Left ventricle myocardium inferior (tissue), 1 donor: ENCODE data around the gene HSD17B2. TPM values are rescaled to one million over a fixed set of nuclear protein-coding genes. Genes with fewer than 3 reads are reported as not detected.

Source experiments
- DNase-seq: peaks from one replicate; pipeline ENCODE4 v3.0.0-alpha.2; 2020
- H3K27ac ChIP-seq: fragments of 200-600 bp; replicated peaks from 2 replicates; pipeline ENCODE4 v1.8.0; 2021
- H3K27me3 ChIP-seq: fragments of 200-600 bp; 2 replicates; pipeline ENCODE4 v1.8.0; 2021; ENCODE audit warnings: low read depth
- H3K36me3 ChIP-seq: fragments of 200-600 bp; 2 replicates; pipeline ENCODE4 v1.8.0; 2021
- H3K4me1 ChIP-seq: fragments of 200-600 bp; 2 replicates; pipeline ENCODE4 v1.8.0; 2021
- H3K4me3 ChIP-seq: fragments of 200-600 bp; 2 replicates; pipeline ENCODE4 v1.8.0; 2021; ENCODE audit warnings: mild to moderate bottlenecking, moderate library complexity
- H3K9me3 ChIP-seq: fragments of 200-600 bp; replicated peaks from 2 replicates; pipeline ENCODE4 v1.8.0; 2021
- CTCF ChIP-seq: fragments of 200-600 bp; IDR thresholded peaks from 2 replicates; pipeline ENCODE4 v1.8.0; 2021; ENCODE audit warnings: antibody characterized with exemption, mild to moderate bottlenecking, borderline replicate concordance
- intact Hi-C: fragments of 100-400 bp; cut with micrococcal nuclease; formaldehyde crosslinking; loops from one replicate; pipeline ENCODE4 v1.11.0; 2022
- total RNA-seq: library from RNA; stranded (reverse); fragmentation: NEBNext Ultra II Directional; extraction: Animal tissue kit (Norgen Biotek cat#: 25700); gene quantifications from one replicate; pipeline ENCODE4 v1.2.1, GENCODE V29; 2021
- donor health status: DM: no; HTN: yes; CAD: no; lungs with severe emphysema.

HSD17B2 gene
- total RNA-seq, 1 donor from 2014 or later: not detected

GRCh38 chr16:82116535-82116934, 81.5 kb downstream of the HSD17B2 start:
- intact Hi-C loops: no loop called here
- no peak overlapping the region for H3K4me3 ChIP-seq
- TF ChIP-seq CTCF: no peak

GRCh38 chr16:82118749-82119148, 83.7 kb downstream of the HSD17B2 start:
- intact Hi-C loops: no loop called here
- H3K27me3 ChIP-seq: no peaks in the 10 kb centered on the region
- H3K4me3 ChIP-seq: no peak overlapping the region

More at GRCh38 chr16:82116535-82116934, 81.5 kb downstream of the HSD17B2 start:
- Histone ChIP-seq H3K9me3 (no peaks in the 10 kb centered on the region), H3K4me1 (no peaks in the 10 kb centered on the region), H3K36me3 (no peaks in the 10 kb centered on the region), H3K27ac (no peak overlapping the region), H3K27me3 (peaks cover 10% of the 10 kb centered on the region)
- no peak for DNase-seq

GRCh38 chr16:82119405-82119804, 84.4 kb downstream of the HSD17B2 start:
- no peaks in the 10 kb centered on the region for H3K27me3 ChIP-seq
- intact Hi-C loops: no loop called here
- no peak for TF ChIP-seq CTCF
- no peak overlapping the region for H3K4me3 ChIP-seq
- H3K4me1 ChIP-seq: no peaks in the 10 kb centered on the region
- peaks cover 2% of the 10 kb centered on the region for H3K9me3 ChIP-seq
- H3K27ac ChIP-seq: no peak overlapping the region
- H3K36me3 ChIP-seq: no peaks in the 10 kb centered on the region
- DNase-seq: no peak

More at GRCh38 chr16:82118749-82119148, 83.7 kb downstream of the HSD17B2 start:
- DNase-seq: no peak
- Histone ChIP-seq H3K9me3 (no peaks in the 10 kb centered on the region), H3K4me1 (no peaks in the 10 kb centered on the region), H3K27ac (no peak overlapping the region), H3K36me3 (no peaks in the 10 kb centered on the region)
- TF ChIP-seq CTCF: no peak

GRCh38 chr16:82124651-82125050, 89.6 kb downstream of the HSD17B2 start:
- Histone ChIP-seq H3K9me3 (peaks cover 9% of the 10 kb centered on the region), H3K36me3 (no peaks in the 10 kb centered on the region), H3K27ac (no peak overlapping the region), H3K4me1 (no peaks in the 10 kb centered on the region), H3K27me3 (no peaks in the 10 kb centered on the region), H3K4me3 (no peak overlapping the region)
- DNase-seq: no peak
- intact Hi-C loops: no loop called here
- no peak for TF ChIP-seq CTCF

GRCh38 chr16:82129881-82130280, 94.8 kb downstream of the HSD17B2 start:
- Histone ChIP-seq H3K9me3 (peaks cover 2% of the 10 kb centered on the region), H3K36me3 (no peaks in the 10 kb centered on the region), H3K4me3 (no peak overlapping the region), H3K27me3 (no peaks in the 10 kb centered on the region), H3K4me1 (no peaks in the 10 kb centered on the region), H3K27ac (no peak overlapping the region)
- intact Hi-C loops: no loop called here
- no peak for TF ChIP-seq CTCF
- DNase-seq: no peak

- H3K4me3 ChIP-seq: no peak overlapping the region
- intact Hi-C loops: no loop called here
- no peak overlapping the region for H3K27ac ChIP-seq
- peaks cover 13% of the 10 kb centered on the region for H3K4me1 ChIP-seq
- H3K27me3 ChIP-seq: no peaks in the 10 kb centered on the region
- DNase-seq: no peak
- no peak for TF ChIP-seq CTCF
- H3K9me3 ChIP-seq: no peaks in the 10 kb centered on the region
- H3K36me3 ChIP-seq: no peaks in the 10 kb centered on the region
Observed at GRCh38 chr16:82133798-82134197, 98.7 kb downstream of the HSD17B2 start.
